Measurements from ENCODE around the gene CDK5RAP1.
A peak's percentile ranks its signal among the peaks of the same experiment; 100 is the strongest.

Gene CDK5RAP1

DNA sequence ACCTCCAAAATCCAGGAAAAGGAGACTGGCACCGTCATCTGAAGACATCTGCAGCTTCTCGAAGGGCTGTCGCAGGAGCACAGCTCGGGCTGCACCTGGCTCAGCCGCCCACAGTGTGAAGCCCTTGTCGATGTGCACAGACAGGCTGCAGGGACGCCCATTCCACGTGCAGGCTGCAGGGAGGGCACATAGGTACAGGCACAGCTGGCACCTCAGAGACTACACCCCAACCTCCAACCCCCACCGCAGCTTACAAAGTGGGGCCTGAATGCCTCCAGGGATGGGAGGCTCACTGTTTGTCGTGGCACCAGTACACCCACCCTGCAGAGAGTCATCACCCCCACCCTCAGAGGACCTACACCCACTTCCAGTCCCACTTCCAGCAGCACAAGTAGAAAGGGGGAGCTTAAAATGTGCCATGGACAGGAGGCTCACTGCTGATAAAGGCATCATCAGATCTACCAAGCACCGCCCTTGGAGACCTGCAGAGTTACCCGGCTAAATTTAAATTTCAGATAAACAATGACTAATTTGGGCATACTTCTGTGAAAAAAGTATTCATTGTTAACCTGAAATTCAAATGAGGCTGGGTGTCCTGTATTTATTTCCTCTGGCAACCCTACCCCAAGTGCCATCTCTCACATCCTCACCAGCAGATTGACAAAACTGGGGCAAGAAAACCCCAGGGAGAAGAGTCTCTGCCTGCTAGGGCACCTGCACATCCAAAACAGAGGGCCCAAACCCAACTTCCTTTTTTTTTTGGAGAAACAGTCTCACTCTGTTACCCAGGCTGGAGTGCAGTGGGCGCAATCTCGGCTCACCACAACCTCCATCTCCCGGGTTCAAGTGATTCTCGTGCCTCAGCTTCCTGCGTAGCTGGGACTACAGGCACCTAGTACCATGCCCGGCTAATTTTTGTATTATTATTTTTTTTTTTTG, 7.7 kb upstream of the CDK5RAP1 start:
- peaks cover 0 to 2% (median 0%) of the 10 kb centered on the region in 5 experiments for H3K9me3 ChIP-seq (ENCODE audit: control extremely low read depth in 1 of 5, control insufficient read depth in 4 of 5, insufficient read depth in 2 of 5, low read depth in 1 of 5, low read length in 4 of 5)
- peaks cover 2 to 33% (median 12%) of the 10 kb centered on the region in 4 experiments for H3K36me3 ChIP-seq (ENCODE audit: control insufficient read depth in 4 of 4, insufficient read depth in 4 of 4, low read length in 3 of 4)
- no peak overlapping the region for H3K4me3 ChIP-seq (ENCODE audit: control insufficient read depth in 1 of 7, extremely low read depth in 1 of 7, insufficient read depth in 4 of 7, low read depth in 2 of 7, low read length in 6 of 7)
- ChIA-PET POLR2A (interaction anchor here (0.7 kb wide), 1 partner anchor 1044 kb away, joined by 3 read pairs; no protein-coding TSS in a partner anchor), CTCF (interaction anchor here (0.7 to 1.3 kb wide), 2 partner anchors 8 to 29 kb away, joined by 3 read pairs; no protein-coding TSS in a partner anchor)
- 97% methylated on average over 9 of the region's 18 CpGs for WGBS (ENCODE audit: insufficient coverage)
- no peak overlapping the region for H3K27ac ChIP-seq (ENCODE audit: insufficient read depth in 1 of 2, low read depth in 1 of 2, low read length in 2 of 2, poor library complexity in 1 of 2, severe bottlenecking in 2 of 2)
- H3K27me3 ChIP-seq (replicated peaks in 2 of 5; ENCODE audit: control insufficient read depth in 4 of 5, insufficient read depth in 5 of 5, low read length in 4 of 5): no peaks in the 10 kb centered on the region
- H3K4me1 ChIP-seq (ENCODE audit: control extremely low read depth in 1 of 4, control insufficient read depth in 4 of 4, insufficient read depth in 4 of 4, low read length in 3 of 4): peaks cover 0 to 4% (median 0%) of the 10 kb centered on the region in 4 experiments
- peak in 2 of 3 donors; percentile 30 to 34 for DNase-seq

DNA sequence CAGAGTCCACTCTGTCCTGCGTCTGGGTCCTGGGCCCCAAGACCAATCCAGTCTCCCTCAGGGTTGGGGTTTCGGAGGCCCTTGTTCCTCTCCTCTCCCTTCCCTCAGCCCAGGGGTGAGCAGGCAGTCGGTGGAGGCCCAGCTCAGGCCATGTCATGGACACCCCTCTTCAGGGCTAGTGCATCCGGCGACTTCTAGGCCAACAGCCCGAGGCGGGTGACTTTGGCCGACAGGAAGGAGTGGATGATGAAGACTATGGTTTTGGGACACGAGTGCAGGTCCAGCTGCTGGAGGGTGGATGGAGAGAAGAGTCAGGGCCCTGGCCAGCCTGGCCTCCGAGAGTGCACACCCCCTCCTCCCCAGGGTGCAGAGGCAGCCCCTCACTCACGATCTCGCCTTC, 7.0 kb upstream of the CDK5RAP1 start:
- H3K27ac ChIP-seq (ENCODE audit: insufficient read depth in 1 of 2, low read depth in 1 of 2, low read length in 2 of 2, poor library complexity in 1 of 2, severe bottlenecking in 2 of 2): no peak overlapping the region
- H3K4me1 ChIP-seq (ENCODE audit: control extremely low read depth in 1 of 4, control insufficient read depth in 4 of 4, insufficient read depth in 4 of 4, low read length in 3 of 4): peaks cover 0 to 4% (median 0%) of the 10 kb centered on the region in 4 experiments
- peaks cover 2 to 33% (median 12%) of the 10 kb centered on the region in 4 experiments for H3K36me3 ChIP-seq (ENCODE audit: control insufficient read depth in 4 of 4, insufficient read depth in 4 of 4, low read length in 3 of 4)
- no peak overlapping the region for H3K4me3 ChIP-seq (ENCODE audit: control insufficient read depth in 1 of 7, extremely low read depth in 1 of 7, insufficient read depth in 4 of 7, low read depth in 2 of 7, low read length in 6 of 7)
- DNase-seq: no peak
- peaks cover 0 to 2% (median 0%) of the 10 kb centered on the region in 5 experiments for H3K9me3 ChIP-seq (ENCODE audit: control extremely low read depth in 1 of 5, control insufficient read depth in 4 of 5, insufficient read depth in 2 of 5, low read depth in 1 of 5, low read length in 4 of 5)
- CTCF ChIA-PET: interaction anchor here (0.7 to 1.3 kb wide), 2 partner anchors 9 to 30 kb away, joined by 3 read pairs; no protein-coding TSS in a partner anchor
- H3K27me3 ChIP-seq (replicated peaks in 2 of 5; ENCODE audit: control insufficient read depth in 4 of 5, insufficient read depth in 5 of 5, low read length in 4 of 5): no peaks in the 10 kb centered on the region
- POLR2A ChIA-PET: no interaction called here
- WGBS (ENCODE audit: insufficient coverage): 98% methylated on average over 8 of the region's 12 CpGs

DNA sequence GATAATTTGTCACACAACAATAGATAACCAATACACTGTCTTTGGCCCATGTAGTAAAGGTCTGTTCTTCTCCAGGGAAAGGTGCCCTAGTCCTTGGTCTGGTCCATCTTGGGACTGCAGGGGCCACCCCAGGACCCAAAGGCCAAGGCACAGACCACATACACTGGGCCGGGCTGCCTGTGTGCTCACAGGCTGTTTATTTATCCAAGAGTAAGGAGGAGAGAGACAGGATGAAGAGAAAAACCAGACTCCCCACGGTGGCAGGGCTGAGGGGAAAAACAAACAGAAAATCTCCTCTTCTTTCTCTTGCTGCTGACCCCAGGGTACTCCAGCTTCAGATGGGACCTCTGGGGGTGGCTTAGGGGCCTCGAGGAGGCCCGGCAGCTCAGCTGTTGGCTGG, 6.5 kb upstream of the CDK5RAP1 start:
- ChIA-PET CTCF (interaction anchor here (1.0 kb wide), 1 partner anchor 9 kb away, joined by 3 read pairs; no protein-coding TSS in a partner anchor), POLR2A (no interaction called here)
- WGBS (ENCODE audit: insufficient coverage): 89% methylated on average over 2 of the region's 4 CpGs
- H3K9me3 ChIP-seq (ENCODE audit: control extremely low read depth in 1 of 5, control insufficient read depth in 4 of 5, insufficient read depth in 2 of 5, low read depth in 1 of 5, low read length in 4 of 5): peaks cover 0 to 2% (median 0%) of the 10 kb centered on the region in 5 experiments
- H3K4me1 ChIP-seq (ENCODE audit: control extremely low read depth in 1 of 4, control insufficient read depth in 4 of 4, insufficient read depth in 4 of 4, low read length in 3 of 4): peaks cover 0 to 4% (median 0%) of the 10 kb centered on the region in 4 experiments
- DNase-seq: no peak
- peaks cover 2 to 33% (median 12%) of the 10 kb centered on the region in 4 experiments for H3K36me3 ChIP-seq (ENCODE audit: control insufficient read depth in 4 of 4, insufficient read depth in 4 of 4, low read length in 3 of 4)
- no peaks in the 10 kb centered on the region for H3K27me3 ChIP-seq (replicated peaks in 2 of 5; ENCODE audit: control insufficient read depth in 4 of 5, insufficient read depth in 5 of 5, low read length in 4 of 5)
- H3K27ac ChIP-seq (ENCODE audit: insufficient read depth in 1 of 2, low read depth in 1 of 2, low read length in 2 of 2, poor library complexity in 1 of 2, severe bottlenecking in 2 of 2): no peak overlapping the region
- no peak overlapping the region for H3K4me3 ChIP-seq (ENCODE audit: control insufficient read depth in 1 of 7, extremely low read depth in 1 of 7, insufficient read depth in 4 of 7, low read depth in 2 of 7, low read length in 6 of 7)

DNA sequence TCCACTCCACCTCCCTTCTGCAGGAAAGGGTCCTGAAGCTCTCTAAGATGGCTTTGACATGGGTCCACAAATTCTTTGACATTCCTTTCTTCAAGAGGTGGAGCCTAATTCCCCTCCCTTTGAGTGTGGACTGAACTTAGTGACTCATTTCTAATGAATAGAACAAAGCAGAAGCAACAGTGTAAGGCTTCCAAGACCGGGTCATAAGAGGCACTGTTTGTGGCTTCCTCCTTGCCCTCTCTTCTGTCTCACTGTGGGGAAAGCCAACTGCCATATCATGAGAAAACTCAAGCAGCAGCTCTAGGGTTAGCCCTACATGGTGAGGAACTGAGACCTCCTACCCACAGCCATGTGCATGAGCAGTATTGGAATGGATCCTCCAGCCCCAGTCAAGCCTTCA, 5.9 kb upstream of the CDK5RAP1 start:
- WGBS (ENCODE audit: insufficient coverage): 90% methylated on average over 1 of the region's 1 CpG
- ChIA-PET POLR2A (no interaction called here), CTCF (interaction anchor here (1.0 kb wide), 1 partner anchor 8 kb away, joined by 3 read pairs; no protein-coding TSS in a partner anchor)
- Histone ChIP-seq H3K4me3 (ENCODE audit: control insufficient read depth in 1 of 7, extremely low read depth in 1 of 7, insufficient read depth in 4 of 7, low read depth in 2 of 7, low read length in 6 of 7) (no peak overlapping the region), H3K36me3 (ENCODE audit: control insufficient read depth in 4 of 4, insufficient read depth in 4 of 4, low read length in 3 of 4) (peaks cover 2 to 33% (median 12%) of the 10 kb centered on the region in 4 experiments), H3K27me3 (replicated peaks in 2 of 5; ENCODE audit: control insufficient read depth in 4 of 5, insufficient read depth in 5 of 5, low read length in 4 of 5) (no peaks in the 10 kb centered on the region), H3K9me3 (ENCODE audit: control extremely low read depth in 1 of 5, control insufficient read depth in 4 of 5, insufficient read depth in 2 of 5, low read depth in 1 of 5, low read length in 4 of 5) (peaks cover 0 to 2% (median 0%) of the 10 kb centered on the region in 5 experiments), H3K4me1 (ENCODE audit: control extremely low read depth in 1 of 4, control insufficient read depth in 4 of 4, insufficient read depth in 4 of 4, low read length in 3 of 4) (peaks cover 0 to 5% (median 2%) of the 10 kb centered on the region in 4 experiments), H3K27ac (ENCODE audit: insufficient read depth in 1 of 2, low read depth in 1 of 2, low read length in 2 of 2, poor library complexity in 1 of 2, severe bottlenecking in 2 of 2) (no peak overlapping the region)
- DNase-seq: peak in 2 of 3 donors; percentile 20 to 34

DNA sequence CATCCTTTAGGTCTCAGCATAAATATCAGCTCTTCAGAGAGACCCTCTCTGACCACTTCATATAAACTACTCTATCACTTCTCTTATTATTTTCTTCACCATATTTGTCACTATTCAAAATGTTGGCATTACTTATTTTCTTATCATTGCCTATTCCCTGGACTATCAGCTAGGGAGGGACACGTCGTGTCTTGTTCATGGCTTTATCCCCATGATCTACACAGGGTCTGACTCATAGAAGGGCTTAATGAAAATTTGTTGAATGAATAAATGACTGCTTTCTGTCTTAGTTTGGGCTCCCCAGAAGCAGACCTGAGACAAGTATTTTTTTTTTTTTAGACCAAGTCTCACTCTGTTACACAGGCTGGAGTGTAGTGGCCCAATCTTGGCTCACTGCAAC, 3.0 kb upstream of the CDK5RAP1 start:
- no peak overlapping the region for H3K27ac ChIP-seq (ENCODE audit: insufficient read depth in 1 of 2, low read depth in 1 of 2, low read length in 2 of 2, poor library complexity in 1 of 2, severe bottlenecking in 2 of 2)
- H3K4me3 ChIP-seq (ENCODE audit: control insufficient read depth in 1 of 7, extremely low read depth in 1 of 7, insufficient read depth in 4 of 7, low read depth in 2 of 7, low read length in 6 of 7): no peak overlapping the region
- peaks cover 0 to 23% (median 18%) of the 10 kb centered on the region in 4 experiments for H3K4me1 ChIP-seq (ENCODE audit: control extremely low read depth in 1 of 4, control insufficient read depth in 4 of 4, insufficient read depth in 4 of 4, low read length in 3 of 4)
- peaks cover 3 to 25% (median 7%) of the 10 kb centered on the region in 4 experiments for H3K36me3 ChIP-seq (ENCODE audit: control insufficient read depth in 4 of 4, insufficient read depth in 4 of 4, low read length in 3 of 4)
- no peak for DNase-seq
- no peaks in the 10 kb centered on the region for H3K27me3 ChIP-seq (replicated peaks in 2 of 5; ENCODE audit: control insufficient read depth in 4 of 5, insufficient read depth in 5 of 5, low read length in 4 of 5)
- POLR2A ChIA-PET: no interaction called here
- CTCF ChIA-PET: interaction anchor here (0.7 kb wide), 1 partner anchor 44 kb away, joined by 3 read pairs; no protein-coding TSS in a partner anchor
- H3K9me3 ChIP-seq (ENCODE audit: control extremely low read depth in 1 of 5, control insufficient read depth in 4 of 5, insufficient read depth in 2 of 5, low read depth in 1 of 5, low read length in 4 of 5): peaks cover 0 to 2% (median 0%) of the 10 kb centered on the region in 5 experiments
- WGBS (ENCODE audit: insufficient coverage): no CpG with 5 or more reads among the region's 2 CpGs

DNA sequence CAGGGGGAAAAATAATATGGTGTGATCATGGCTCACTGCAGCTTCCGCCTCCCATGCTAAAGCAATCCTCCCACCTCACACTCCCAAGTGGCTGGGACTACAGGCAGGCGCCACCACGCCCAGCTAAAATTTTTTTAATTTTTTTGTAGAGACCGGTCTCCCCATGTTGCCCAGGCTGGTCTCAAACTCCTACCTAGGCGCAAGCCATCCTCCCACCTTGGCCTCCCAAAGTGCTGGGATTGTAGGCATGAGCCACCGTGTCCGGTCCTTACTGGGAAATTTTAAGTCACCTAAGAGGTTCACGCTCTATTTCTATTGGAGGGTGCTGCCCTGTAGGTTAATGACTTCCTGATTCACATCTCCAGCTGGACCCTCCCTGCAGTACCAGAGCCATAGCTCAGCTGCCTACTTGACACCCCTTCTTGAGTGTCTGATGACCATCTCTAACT, 626 bp upstream of the CDK5RAP1 start:
- Histone ChIP-seq H3K36me3 (ENCODE audit: control insufficient read depth in 4 of 4, insufficient read depth in 4 of 4, low read length in 3 of 4) (peaks cover under 1 to 13% (median 4%) of the 10 kb centered on the region in 4 experiments), H3K27me3 (replicated peaks in 2 of 5; ENCODE audit: control insufficient read depth in 4 of 5, insufficient read depth in 5 of 5, low read length in 4 of 5) (no peaks in the 10 kb centered on the region), H3K4me1 (ENCODE audit: control extremely low read depth in 1 of 4, control insufficient read depth in 4 of 4, insufficient read depth in 4 of 4, low read length in 3 of 4) (peaks cover 0 to 23% (median 17%) of the 10 kb centered on the region in 4 experiments), H3K9me3 (ENCODE audit: control extremely low read depth in 1 of 5, control insufficient read depth in 4 of 5, insufficient read depth in 2 of 5, low read depth in 1 of 5, low read length in 4 of 5) (no peaks in the 10 kb centered on the region), H3K4me3 (ENCODE audit: control insufficient read depth in 1 of 7, extremely low read depth in 1 of 7, insufficient read depth in 4 of 7, low read depth in 2 of 7, low read length in 6 of 7) (peak overlapping the region in 6 of 7 experiments; percentile 89 to 100 (median 98)), H3K27ac (ENCODE audit: insufficient read depth in 1 of 2, low read depth in 1 of 2, low read length in 2 of 2, poor library complexity in 1 of 2, severe bottlenecking in 2 of 2) (peak overlapping the region in 1 of 2 experiments; percentile 86)
- ChIA-PET POLR2A (interaction anchor here (0.7 kb wide), 1 partner anchor 114 kb away, joined by 4 read pairs; no protein-coding TSS in a partner anchor), CTCF (interaction anchor here (1.0 to 1.9 kb wide), 4 partner anchors 9 to 266 kb away, joined by 3 to 10 read pairs (median 4); partner anchors contain the start of gene ACTL10)
- DNase-seq: peak in 2 of 3 donors; percentile 12 to 22
- WGBS (ENCODE audit: insufficient coverage): 61% methylated on average over 7 of the region's 8 CpGs
